Measurements from ENCODE around the gene KPTN. TPM values are rescaled to one million over a fixed set of nuclear protein-coding genes. Genes with fewer than 3 reads are reported as not detected.

The KPTN gene
- total and polyA plus RNA-seq, 2 of the 13 experiments (the other 11 are each of a cell fraction or from before 2014, with no cell fraction given): 9.1 to 13.3 TPM

DNA sequence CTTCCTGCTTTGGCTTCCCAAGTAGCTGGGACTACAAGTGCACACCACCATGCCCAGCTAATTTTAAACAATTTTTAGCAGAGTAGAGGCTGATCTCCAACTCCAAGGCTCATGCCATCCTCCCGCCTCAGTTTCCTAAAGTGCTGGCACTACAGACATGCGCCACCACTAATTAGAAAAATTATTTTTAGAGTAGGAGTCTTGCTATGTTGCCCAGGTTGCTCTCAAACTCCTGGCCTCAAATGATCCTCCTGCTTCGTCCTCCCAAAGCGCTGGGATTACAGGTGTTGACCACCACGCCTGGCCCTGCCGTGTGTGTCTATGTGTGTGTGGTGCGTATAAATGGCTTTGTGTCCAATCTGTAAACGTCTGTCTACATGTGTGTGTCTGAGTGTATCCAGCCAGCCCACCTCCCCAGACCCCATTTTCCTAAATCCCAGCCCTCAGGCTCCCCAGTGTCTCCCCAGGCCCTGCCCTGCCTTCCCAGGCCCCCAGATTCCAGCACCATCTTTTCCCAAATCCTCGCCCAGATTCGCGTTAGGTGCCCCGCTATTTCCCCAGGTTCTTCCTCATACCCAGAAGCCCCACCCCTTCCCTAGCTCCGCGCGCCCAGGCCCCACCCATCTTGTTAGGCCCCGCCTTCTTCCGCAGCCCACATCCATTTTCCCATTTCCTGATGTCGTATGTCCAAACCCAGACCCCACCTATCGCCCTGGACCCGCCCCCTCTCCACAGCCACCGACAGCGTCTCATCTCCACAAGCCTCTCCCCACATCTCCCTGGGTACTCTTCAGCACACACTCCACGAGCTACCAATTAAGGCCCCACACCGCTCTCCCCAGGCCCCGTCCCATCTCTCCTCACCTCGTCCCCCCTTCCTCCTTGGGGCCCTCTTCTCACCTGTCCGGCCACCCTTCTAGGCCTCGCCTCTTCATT lies 37.2 kb downstream of the KPTN start:
- BruUV-seq (replicated peaks): no TSS peak
- Histone ChIP-seq H4K20me1 (ENCODE audit: insufficient read depth, low read length) (no peaks in the 10 kb centered on the region), H3K9ac (ENCODE audit: insufficient read depth, low read depth, low read length) (no peak overlapping the region), H3K4me2 (ENCODE audit: low read depth, low read length) (peak overlapping the region; percentile 63), H2AFZ (ENCODE audit: low read length) (no peak overlapping the region), H3K79me2 (ENCODE audit: insufficient read depth, low read length) (no peaks in the 10 kb centered on the region), H3K27ac (ENCODE audit: extremely low read length, insufficient read depth, low read length) (no peak overlapping the region), H3K36me3 (replicated peaks in 1 of 2; ENCODE audit: control insufficient read depth in 1 of 2, insufficient read depth in 2 of 2, low read length in 2 of 2) (no peaks in the 10 kb centered on the region), H3K9me3 (ENCODE audit: low read length) (no peaks in the 10 kb centered on the region), H3K4me1 (ENCODE audit: insufficient read depth, low read length) (peaks cover 18% of the 10 kb centered on the region; the same call in 1 of the 2 replicates), H3K27me3 (ENCODE audit: control insufficient read depth in 1 of 2, insufficient read depth in 2 of 2, low read length in 2 of 2) (peaks cover 0 to 32% of the 10 kb centered on the region in 2 experiments), H3K4me3 (replicated peaks in 1 of 3; ENCODE audit: insufficient read depth in 1 of 3, low read depth in 2 of 3, low read length in 3 of 3) (peak overlapping the region in 2 of 3 experiments; percentile 19 to 57; a peak in 3 of 6 replicates)
- ChIA-PET POLR2A (interaction anchor here (0.9 to 1.2 kb wide), 2 partner anchors 10 to 74 kb away, joined by 3 to 4 read pairs; no protein-coding TSS in a partner anchor), CTCF (ENCODE audit: low intra/inter-chr PET ratio, low total read pairs) (no interaction called here)
- in situ Hi-C loops (cut with HindIII; ENCODE audit: extremely low pct_ligation_motif_present, low pct_unique_long_range_greater_than_20kb) (no loop called here), intact Hi-C loops (cut with micrococcal nuclease; ENCODE audit: unreplicated experiment) (no loop called here)
- DNase-seq (ENCODE audit: low spot score) (no peak), FAIRE-seq (no peak), ATAC-seq (peak; percentile 63)
- TF ChIP-seq, protein P1, sequence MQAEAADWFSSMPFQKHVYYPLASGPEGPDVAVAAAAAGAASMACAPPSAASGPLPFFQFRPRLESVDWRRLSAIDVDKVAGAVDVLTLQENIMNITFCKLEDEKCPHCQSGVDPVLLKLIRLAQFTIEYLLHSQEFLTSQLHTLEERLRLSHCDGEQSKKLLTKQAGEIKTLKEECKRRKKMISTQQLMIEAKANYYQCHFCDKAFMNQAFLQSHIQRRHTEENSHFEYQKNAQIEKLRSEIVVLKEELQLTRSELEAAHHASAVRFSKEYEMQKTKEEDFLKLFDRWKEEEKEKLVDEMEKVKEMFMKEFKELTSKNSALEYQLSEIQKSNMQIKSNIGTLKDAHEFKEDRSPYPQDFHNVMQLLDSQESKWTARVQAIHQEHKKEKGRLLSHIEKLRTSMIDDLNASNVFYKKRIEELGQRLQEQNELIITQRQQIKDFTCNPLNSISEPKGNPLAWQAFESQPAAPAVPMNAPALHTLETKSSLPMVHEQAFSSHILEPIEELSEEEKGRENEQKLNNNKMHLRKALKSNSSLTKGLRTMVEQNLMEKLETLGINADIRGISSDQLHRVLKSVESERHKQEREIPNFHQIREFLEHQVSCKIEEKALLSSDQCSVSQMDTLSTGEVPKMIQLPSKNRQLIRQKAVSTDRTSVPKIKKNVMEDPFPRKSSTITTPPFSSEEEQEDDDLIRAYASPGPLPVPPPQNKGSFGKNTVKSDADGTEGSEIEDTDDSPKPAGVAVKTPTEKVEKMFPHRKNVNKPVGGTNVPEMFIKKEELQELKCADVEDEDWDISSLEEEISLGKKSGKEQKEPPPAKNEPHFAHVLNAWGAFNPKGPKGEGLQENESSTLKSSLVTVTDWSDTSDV (CRISPR knock-in tag; IDR thresholded peaks at IDR 0.05): no peak
- TF ChIP-seq SP4 (CRISPR knock-in tag; IDR thresholded peaks at IDR 0.05) (peak; percentile 39; the same call in 1 of the 2 replicates), CHCHD3 (CRISPR knock-in tag; IDR thresholded peaks at IDR 0.05) (no peak), ZNF121 (CRISPR knock-in tag; IDR thresholded peaks at IDR 0.05) (peak; percentile 65), ELF1 (CRISPR knock-in tag; IDR thresholded peaks at IDR 0.05) (0 out of 2 replicates have a peak, but pooled peaks have one; percentile 17), GFI1 (CRISPR knock-in tag; IDR thresholded peaks at IDR 0.05; ENCODE audit: borderline replicate concordance) (no peak), MXI1 (IDR thresholded peaks at IDR 0.05; ENCODE audit: borderline replicate concordance, low read depth, low read length) (no peak)
- WGBS (ENCODE audit: low lambda C conversion rate): 21% methylated on average over 28 of the region's 28 CpGs
